ENCODE results near the gene MAD1L1. TPM values are rescaled to one million over a fixed set of nuclear protein-coding genes. Genes with fewer than 3 reads are reported as not detected.

Gene MAD1L1
- total RNA-seq, 1 experiment from 2014 or later = 43.8 TPM

GRCh38 chr7:2275101-2275500, 42.4 kb upstream of the MAD1L1 start:
- TF ChIP-seq ZNF219 (CRISPR knock-in tag; IDR thresholded peaks at IDR 0.05; ENCODE audit: borderline replicate concordance) (no peak), ETV6 (CRISPR knock-in tag; IDR thresholded peaks at IDR 0.05) (no peak), CBFB (CRISPR knock-in tag; IDR thresholded peaks at IDR 0.05; ENCODE audit: low read depth) (no peak), ARID4B (CRISPR knock-in tag; IDR thresholded peaks at IDR 0.05; ENCODE audit: borderline replicate concordance) (no peak), ESRRA (CRISPR knock-in tag; IDR thresholded peaks at IDR 0.05; ENCODE audit: borderline replicate concordance) (no peak), KAT7 (CRISPR knock-in tag; IDR thresholded peaks at IDR 0.05; ENCODE audit: borderline replicate concordance) (no peak), GTF2I (CRISPR knock-in tag; conservative IDR thresholded peaks at IDR 0.05) (no peak)
- TF ChIP-seq, protein P1, sequence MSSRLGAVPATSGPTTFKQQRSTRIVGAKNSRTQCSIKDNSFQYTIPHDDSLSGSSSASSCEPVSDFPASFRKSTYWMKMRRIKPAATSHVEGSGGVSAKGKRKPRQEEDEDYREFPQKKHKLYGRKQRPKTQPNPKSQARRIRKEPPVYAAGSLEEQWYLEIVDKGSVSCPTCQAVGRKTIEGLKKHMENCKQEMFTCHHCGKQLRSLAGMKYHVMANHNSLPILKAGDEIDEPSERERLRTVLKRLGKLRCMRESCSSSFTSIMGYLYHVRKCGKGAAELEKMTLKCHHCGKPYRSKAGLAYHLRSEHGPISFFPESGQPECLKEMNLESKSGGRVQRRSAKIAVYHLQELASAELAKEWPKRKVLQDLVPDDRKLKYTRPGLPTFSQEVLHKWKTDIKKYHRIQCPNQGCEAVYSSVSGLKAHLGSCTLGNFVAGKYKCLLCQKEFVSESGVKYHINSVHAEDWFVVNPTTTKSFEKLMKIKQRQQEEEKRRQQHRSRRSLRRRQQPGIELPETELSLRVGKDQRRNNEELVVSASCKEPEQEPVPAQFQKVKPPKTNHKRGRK (CRISPR knock-in tag; IDR thresholded peaks at IDR 0.05; ENCODE audit: borderline replicate concordance) = no peak
- TF ChIP-seq, protein P2, sequence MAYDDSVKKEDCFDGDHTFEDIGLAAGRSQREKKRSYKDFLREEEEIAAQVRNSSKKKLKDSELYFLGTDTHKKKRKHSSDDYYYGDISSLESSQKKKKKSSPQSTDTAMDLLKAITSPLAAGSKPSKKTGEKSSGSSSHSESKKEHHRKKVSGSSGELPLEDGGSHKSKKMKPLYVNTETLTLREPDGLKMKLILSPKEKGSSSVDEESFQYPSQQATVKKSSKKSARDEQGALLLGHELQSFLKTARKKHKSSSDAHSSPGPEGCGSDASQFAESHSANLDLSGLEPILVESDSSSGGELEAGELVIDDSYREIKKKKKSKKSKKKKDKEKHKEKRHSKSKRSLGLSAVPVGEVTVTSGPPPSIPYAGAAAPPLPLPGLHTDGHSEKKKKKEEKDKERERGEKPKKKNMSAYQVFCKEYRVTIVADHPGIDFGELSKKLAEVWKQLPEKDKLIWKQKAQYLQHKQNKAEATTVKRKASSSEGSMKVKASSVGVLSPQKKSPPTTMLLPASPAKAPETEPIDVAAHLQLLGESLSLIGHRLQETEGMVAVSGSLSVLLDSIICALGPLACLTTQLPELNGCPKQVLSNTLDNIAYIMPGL (CRISPR knock-in tag; IDR thresholded peaks at IDR 0.05) = no peak
- TF ChIP-seq, protein P3, sequence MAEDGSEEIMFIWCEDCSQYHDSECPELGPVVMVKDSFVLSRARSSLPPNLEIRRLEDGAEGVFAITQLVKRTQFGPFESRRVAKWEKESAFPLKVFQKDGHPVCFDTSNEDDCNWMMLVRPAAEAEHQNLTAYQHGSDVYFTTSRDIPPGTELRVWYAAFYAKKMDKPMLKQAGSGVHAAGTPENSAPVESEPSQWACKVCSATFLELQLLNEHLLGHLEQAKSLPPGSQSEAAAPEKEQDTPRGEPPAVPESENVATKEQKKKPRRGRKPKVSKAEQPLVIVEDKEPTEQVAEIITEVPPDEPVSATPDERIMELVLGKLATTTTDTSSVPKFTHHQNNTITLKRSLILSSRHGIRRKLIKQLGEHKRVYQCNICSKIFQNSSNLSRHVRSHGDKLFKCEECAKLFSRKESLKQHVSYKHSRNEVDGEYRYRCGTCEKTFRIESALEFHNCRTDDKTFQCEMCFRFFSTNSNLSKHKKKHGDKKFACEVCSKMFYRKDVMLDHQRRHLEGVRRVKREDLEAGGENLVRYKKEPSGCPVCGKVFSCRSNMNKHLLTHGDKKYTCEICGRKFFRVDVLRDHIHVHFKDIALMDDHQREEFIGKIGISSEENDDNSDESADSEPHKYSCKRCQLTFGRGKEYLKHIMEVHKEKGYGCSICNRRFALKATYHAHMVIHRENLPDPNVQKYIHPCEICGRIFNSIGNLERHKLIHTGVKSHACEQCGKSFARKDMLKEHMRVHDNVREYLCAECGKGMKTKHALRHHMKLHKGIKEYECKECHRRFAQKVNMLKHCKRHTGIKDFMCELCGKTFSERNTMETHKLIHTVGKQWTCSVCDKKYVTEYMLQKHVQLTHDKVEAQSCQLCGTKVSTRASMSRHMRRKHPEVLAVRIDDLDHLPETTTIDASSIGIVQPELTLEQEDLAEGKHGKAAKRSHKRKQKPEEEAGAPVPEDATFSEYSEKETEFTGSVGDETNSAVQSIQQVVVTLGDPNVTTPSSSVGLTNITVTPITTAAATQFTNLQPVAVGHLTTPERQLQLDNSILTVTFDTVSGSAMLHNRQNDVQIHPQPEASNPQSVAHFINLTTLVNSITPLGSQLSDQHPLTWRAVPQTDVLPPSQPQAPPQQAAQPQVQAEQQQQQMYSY (CRISPR knock-in tag; IDR thresholded peaks at IDR 0.05) = no peak
- TF ChIP-seq, protein P4, sequence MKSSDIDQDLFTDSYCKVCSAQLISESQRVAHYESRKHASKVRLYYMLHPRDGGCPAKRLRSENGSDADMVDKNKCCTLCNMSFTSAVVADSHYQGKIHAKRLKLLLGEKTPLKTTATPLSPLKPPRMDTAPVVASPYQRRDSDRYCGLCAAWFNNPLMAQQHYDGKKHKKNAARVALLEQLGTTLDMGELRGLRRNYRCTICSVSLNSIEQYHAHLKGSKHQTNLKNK (CRISPR knock-in tag; IDR thresholded peaks at IDR 0.05) = no peak
- TF ChIP-seq, protein P5, sequence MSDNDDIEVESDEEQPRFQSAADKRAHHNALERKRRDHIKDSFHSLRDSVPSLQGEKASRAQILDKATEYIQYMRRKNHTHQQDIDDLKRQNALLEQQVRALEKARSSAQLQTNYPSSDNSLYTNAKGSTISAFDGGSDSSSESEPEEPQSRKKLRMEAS (CRISPR knock-in tag; IDR thresholded peaks at IDR 0.05) = no peak
- TF ChIP-seq, protein P6, sequence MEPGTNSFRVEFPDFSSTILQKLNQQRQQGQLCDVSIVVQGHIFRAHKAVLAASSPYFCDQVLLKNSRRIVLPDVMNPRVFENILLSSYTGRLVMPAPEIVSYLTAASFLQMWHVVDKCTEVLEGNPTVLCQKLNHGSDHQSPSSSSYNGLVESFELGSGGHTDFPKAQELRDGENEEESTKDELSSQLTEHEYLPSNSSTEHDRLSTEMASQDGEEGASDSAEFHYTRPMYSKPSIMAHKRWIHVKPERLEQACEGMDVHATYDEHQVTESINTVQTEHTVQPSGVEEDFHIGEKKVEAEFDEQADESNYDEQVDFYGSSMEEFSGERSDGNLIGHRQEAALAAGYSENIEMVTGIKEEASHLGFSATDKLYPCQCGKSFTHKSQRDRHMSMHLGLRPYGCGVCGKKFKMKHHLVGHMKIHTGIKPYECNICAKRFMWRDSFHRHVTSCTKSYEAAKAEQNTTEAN (CRISPR knock-in tag; IDR thresholded peaks at IDR 0.05) = no peak
- H3K4me3 Mint-ChIP-seq = no peak overlapping the region
- no peak for ATAC-seq
- no peaks in the 10 kb centered on the region for H3K9me3 Mint-ChIP-seq
- POLR2A ChIA-PET = interaction anchor here (0.5 kb wide), 1 partner anchor 12 kb away, joined by 4 read pairs; no protein-coding TSS in a partner anchor
- H3K27ac Mint-ChIP-seq = no peak overlapping the region
- no peak for DNase-seq (ENCODE audit: low spot score)
- CTCF ChIA-PET = interaction anchor here (0.6 to 1.3 kb wide), 2 partner anchors 30 to 44 kb away, joined by 3 to 4 read pairs; no protein-coding TSS in a partner anchor
- H3K36me3 Mint-ChIP-seq = peaks cover 9% of the 10 kb centered on the region
- no peaks in the 10 kb centered on the region for H3K27me3 Mint-ChIP-seq (ENCODE audit: low read depth)
- H3K4me1 Mint-ChIP-seq = peaks cover 12% of the 10 kb centered on the region
